Measurements from ENCODE around the gene ATN1. TPM values are rescaled to one million over a fixed set of nuclear protein-coding genes. Genes with fewer than 3 reads are reported as not detected.
A peak's percentile ranks its signal among the peaks of the same experiment; 100 is the strongest.

ATN1 gene
- total and polyA plus RNA-seq, 9 of the 15 experiments (the other 6 are each of a cell fraction or from before 2014, with no cell fraction given) = 0.15 to 49.8 (median 2.7) TPM

GRCh38 chr12:6961695-6962284 is 34.0 kb downstream of the ATN1 start (continued):
- TF ChIP-seq, protein P1, sequence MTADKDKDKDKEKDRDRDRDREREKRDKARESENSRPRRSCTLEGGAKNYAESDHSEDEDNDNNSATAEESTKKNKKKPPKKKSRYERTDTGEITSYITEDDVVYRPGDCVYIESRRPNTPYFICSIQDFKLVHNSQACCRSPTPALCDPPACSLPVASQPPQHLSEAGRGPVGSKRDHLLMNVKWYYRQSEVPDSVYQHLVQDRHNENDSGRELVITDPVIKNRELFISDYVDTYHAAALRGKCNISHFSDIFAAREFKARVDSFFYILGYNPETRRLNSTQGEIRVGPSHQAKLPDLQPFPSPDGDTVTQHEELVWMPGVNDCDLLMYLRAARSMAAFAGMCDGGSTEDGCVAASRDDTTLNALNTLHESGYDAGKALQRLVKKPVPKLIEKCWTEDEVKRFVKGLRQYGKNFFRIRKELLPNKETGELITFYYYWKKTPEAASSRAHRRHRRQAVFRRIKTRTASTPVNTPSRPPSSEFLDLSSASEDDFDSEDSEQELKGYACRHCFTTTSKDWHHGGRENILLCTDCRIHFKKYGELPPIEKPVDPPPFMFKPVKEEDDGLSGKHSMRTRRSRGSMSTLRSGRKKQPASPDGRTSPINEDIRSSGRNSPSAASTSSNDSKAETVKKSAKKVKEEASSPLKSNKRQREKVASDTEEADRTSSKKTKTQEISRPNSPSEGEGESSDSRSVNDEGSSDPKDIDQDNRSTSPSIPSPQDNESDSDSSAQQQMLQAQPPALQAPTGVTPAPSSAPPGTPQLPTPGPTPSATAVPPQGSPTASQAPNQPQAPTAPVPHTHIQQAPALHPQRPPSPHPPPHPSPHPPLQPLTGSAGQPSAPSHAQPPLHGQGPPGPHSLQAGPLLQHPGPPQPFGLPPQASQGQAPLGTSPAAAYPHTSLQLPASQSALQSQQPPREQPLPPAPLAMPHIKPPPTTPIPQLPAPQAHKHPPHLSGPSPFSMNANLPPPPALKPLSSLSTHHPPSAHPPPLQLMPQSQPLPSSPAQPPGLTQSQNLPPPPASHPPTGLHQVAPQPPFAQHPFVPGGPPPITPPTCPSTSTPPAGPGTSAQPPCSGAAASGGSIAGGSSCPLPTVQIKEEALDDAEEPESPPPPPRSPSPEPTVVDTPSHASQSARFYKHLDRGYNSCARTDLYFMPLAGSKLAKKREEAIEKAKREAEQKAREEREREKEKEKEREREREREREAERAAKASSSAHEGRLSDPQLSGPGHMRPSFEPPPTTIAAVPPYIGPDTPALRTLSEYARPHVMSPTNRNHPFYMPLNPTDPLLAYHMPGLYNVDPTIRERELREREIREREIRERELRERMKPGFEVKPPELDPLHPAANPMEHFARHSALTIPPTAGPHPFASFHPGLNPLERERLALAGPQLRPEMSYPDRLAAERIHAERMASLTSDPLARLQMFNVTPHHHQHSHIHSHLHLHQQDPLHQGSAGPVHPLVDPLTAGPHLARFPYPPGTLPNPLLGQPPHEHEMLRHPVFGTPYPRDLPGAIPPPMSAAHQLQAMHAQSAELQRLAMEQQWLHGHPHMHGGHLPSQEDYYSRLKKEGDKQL (CRISPR knock-in tag; IDR thresholded peaks at IDR 0.05; ENCODE audit: borderline replicate concordance) = no peak
- TF ChIP-seq, protein P2, sequence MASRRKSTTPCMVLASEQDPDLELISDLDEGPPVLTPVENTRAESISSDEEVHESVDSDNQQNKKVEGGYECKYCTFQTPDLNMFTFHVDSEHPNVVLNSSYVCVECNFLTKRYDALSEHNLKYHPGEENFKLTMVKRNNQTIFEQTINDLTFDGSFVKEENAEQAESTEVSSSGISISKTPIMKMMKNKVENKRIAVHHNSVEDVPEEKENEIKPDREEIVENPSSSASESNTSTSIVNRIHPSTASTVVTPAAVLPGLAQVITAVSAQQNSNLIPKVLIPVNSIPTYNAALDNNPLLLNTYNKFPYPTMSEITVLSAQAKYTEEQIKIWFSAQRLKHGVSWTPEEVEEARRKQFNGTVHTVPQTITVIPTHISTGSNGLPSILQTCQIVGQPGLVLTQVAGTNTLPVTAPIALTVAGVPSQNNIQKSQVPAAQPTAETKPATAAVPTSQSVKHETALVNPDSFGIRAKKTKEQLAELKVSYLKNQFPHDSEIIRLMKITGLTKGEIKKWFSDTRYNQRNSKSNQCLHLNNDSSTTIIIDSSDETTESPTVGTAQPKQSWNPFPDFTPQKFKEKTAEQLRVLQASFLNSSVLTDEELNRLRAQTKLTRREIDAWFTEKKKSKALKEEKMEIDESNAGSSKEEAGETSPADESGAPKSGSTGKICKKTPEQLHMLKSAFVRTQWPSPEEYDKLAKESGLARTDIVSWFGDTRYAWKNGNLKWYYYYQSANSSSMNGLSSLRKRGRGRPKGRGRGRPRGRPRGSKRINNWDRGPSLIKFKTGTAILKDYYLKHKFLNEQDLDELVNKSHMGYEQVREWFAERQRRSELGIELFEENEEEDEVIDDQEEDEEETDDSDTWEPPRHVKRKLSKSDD (conservative IDR thresholded peaks at IDR 0.05; ENCODE audit: low read length) = no peak
- TF ChIP-seq HNRNPK (IDR thresholded peaks at IDR 0.05; ENCODE audit: low read depth, low read length, poor library complexity, severe bottlenecking) (no peak), ZNF583 (CRISPR knock-in tag; IDR thresholded peaks at IDR 0.05) (no peak), HDAC2 (IDR thresholded peaks at IDR 0.05) (0 out of 2 replicates have a peak, but pooled peaks have one; percentile 42)
- TF ChIP-seq, protein P3, sequence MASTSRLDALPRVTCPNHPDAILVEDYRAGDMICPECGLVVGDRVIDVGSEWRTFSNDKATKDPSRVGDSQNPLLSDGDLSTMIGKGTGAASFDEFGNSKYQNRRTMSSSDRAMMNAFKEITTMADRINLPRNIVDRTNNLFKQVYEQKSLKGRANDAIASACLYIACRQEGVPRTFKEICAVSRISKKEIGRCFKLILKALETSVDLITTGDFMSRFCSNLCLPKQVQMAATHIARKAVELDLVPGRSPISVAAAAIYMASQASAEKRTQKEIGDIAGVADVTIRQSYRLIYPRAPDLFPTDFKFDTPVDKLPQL (IDR thresholded peaks at IDR 0.05; ENCODE audit: extremely low read depth, insufficient read length) = no peak
- TF ChIP-seq, protein P4, sequence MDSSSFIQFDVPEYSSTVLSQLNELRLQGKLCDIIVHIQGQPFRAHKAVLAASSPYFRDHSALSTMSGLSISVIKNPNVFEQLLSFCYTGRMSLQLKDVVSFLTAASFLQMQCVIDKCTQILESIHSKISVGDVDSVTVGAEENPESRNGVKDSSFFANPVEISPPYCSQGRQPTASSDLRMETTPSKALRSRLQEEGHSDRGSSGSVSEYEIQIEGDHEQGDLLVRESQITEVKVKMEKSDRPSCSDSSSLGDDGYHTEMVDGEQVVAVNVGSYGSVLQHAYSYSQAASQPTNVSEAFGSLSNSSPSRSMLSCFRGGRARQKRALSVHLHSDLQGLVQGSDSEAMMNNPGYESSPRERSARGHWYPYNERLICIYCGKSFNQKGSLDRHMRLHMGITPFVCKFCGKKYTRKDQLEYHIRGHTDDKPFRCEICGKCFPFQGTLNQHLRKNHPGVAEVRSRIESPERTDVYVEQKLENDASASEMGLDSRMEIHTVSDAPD (CRISPR knock-in tag; IDR thresholded peaks at IDR 0.05) = no peak

Measured in K562 (cell line).